ENCODE data around the gene SOBP. TPM values are rescaled to one million over a fixed set of nuclear protein-coding genes. Genes with fewer than 3 reads are reported as not detected.
"Not testable (repeated sequence)": the region's sequence is repeated elsewhere in the genome, so short reads cannot be mapped to it uniquely, and the experiment has no call there.

Gene SOBP
- total RNA-seq, 2 experiments from 2014 or later: 0.05 to 0.17 TPM

DNA sequence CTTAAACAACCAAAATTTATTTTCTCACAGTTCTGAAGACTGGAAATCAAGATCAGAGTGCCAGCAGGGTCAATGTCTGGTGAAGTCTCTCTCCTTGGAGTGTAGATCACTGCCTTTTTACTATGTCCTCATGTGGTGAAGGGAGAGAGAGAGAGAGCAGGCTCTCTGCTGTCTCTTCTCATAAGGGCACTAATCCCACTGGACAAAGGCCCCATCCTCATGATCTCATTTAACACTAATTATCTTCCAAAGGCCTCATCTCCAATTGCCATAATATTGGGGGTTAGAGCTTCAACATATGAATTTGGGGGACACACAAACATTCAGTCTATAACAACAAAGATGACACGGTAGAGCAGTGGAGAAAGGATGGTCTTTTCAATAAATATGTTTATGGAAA is 27.4 kb downstream of the SOBP start:
- DNase-seq: no peak
- ATAC-seq (ENCODE audit: poor library complexity): no peak
- no peak overlapping the region for H3K4me3 Mint-ChIP-seq
- CTCF ChIA-PET: no interaction called here
- H3K27me3 Mint-ChIP-seq: peaks cover 9% of the 10 kb centered on the region
- no peaks in the 10 kb centered on the region for H3K36me3 Mint-ChIP-seq (ENCODE audit: low read depth)
- Histone ChIP-seq H3K4me1 (ENCODE audit: insufficient read depth, low read length) (no peaks in the 10 kb centered on the region), H3K27ac (ENCODE audit: low read depth in 1 of 2, low read length in 2 of 2) (no peak overlapping the region), H3K36me3 (ENCODE audit: insufficient read depth, low read length) (no peaks in the 10 kb centered on the region), H3K4me3 (ENCODE audit: low read length) (no peak overlapping the region), H3K9me3 (ENCODE audit: control insufficient read depth in 1 of 2, insufficient read depth in 1 of 2, low read length in 2 of 2) (peaks cover 4 to 5% of the 10 kb centered on the region in 2 experiments), H3K27me3 (ENCODE audit: control insufficient read depth in 1 of 2, insufficient read depth in 2 of 2, low read length in 2 of 2) (no peaks in the 10 kb centered on the region)
- peaks cover 12% of the 10 kb centered on the region for H3K9me3 Mint-ChIP-seq
- H3K27ac Mint-ChIP-seq: no peak overlapping the region
- H3K4me1 Mint-ChIP-seq (ENCODE audit: low read depth): no peaks in the 10 kb centered on the region
- no peak for TF ChIP-seq CTCF (IDR thresholded peaks at IDR 0.05)
- intact Hi-C loops (cut with DNase I, micrococcal nuclease): no loop called here
- POLR2A ChIA-PET: no interaction called here

DNA sequence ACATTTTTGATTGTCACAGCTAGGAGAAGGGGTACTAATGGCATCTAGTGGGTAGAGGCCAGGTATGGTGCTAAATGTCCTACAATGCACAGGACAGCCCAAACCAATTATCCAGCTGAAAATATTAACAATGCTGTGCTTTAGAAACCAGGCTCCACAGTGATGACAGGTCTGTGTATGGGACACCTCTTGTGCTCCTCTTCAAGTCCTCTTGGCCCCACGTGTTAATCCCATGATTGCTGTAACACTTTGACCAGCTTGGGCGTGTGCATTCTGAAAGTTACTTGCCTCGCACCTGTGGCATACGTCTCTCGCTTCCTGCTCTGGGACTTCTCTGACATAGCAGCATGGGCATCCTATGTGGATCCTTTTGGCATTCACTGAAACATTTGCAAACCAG is 29.3 kb downstream of the SOBP start:
- POLR2A ChIA-PET; H3K4me3 ChIP-seq (ENCODE audit: low read length); H3K27me3 ChIP-seq (ENCODE audit: control insufficient read depth in 1 of 2, insufficient read depth in 2 of 2, low read length in 2 of 2): not testable (repeated sequence)

DNA sequence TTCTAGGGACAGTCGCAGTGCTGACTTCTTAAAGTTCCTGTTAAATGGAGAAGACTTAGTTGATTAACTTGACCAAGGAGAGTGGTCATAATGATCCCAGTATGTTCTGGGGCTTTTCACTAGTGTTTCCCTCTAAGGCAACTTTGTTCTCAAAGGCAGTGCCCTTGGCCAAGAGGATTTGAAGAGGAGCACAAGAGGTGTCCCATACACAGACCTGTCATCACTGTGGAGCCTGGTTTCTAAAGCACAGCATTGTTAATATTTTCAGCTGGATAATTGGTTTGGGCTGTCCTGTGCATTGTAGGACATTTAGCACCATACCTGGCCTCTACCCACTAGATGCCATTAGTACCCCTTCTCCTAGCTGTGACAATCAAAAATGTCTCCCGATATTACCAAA is 30.8 kb downstream of the SOBP start:
- DNase-seq; H3K4me1 Mint-ChIP-seq (ENCODE audit: low read depth); CTCF ChIA-PET; H3K27ac ChIP-seq (ENCODE audit: low read depth in 1 of 2, low read length in 2 of 2); H3K4me1 ChIP-seq (ENCODE audit: insufficient read depth, low read length); H3K9me3 Mint-ChIP-seq; intact Hi-C loops (cut with DNase I, micrococcal nuclease); H3K36me3 ChIP-seq (ENCODE audit: insufficient read depth, low read length); H3K4me3 Mint-ChIP-seq; H3K27me3 Mint-ChIP-seq; H3K27me3 ChIP-seq (ENCODE audit: control insufficient read depth in 1 of 2, insufficient read depth in 2 of 2, low read length in 2 of 2); H3K9me3 ChIP-seq (ENCODE audit: control insufficient read depth in 1 of 2, insufficient read depth in 1 of 2, low read length in 2 of 2); H3K36me3 Mint-ChIP-seq (ENCODE audit: low read depth); H3K27ac Mint-ChIP-seq; H3K4me3 ChIP-seq (ENCODE audit: low read length); ATAC-seq (ENCODE audit: poor library complexity); POLR2A ChIA-PET: not testable (repeated sequence)

More for the DNA sequence above, 29.3 kb downstream of the SOBP start:
- H3K9me3 ChIP-seq (ENCODE audit: control insufficient read depth in 1 of 2, insufficient read depth in 1 of 2, low read length in 2 of 2); CTCF ChIA-PET; H3K27ac Mint-ChIP-seq; H3K27me3 Mint-ChIP-seq; H3K4me1 ChIP-seq (ENCODE audit: insufficient read depth, low read length); H3K36me3 Mint-ChIP-seq (ENCODE audit: low read depth); intact Hi-C loops (cut with DNase I, micrococcal nuclease); H3K27ac ChIP-seq (ENCODE audit: low read depth in 1 of 2, low read length in 2 of 2); H3K36me3 ChIP-seq (ENCODE audit: insufficient read depth, low read length); H3K4me3 Mint-ChIP-seq; ATAC-seq (ENCODE audit: poor library complexity); DNase-seq; H3K4me1 Mint-ChIP-seq (ENCODE audit: low read depth): not testable (repeated sequence)
- H3K9me3 Mint-ChIP-seq: peaks cover 12% of the 10 kb centered on the region

DNA sequence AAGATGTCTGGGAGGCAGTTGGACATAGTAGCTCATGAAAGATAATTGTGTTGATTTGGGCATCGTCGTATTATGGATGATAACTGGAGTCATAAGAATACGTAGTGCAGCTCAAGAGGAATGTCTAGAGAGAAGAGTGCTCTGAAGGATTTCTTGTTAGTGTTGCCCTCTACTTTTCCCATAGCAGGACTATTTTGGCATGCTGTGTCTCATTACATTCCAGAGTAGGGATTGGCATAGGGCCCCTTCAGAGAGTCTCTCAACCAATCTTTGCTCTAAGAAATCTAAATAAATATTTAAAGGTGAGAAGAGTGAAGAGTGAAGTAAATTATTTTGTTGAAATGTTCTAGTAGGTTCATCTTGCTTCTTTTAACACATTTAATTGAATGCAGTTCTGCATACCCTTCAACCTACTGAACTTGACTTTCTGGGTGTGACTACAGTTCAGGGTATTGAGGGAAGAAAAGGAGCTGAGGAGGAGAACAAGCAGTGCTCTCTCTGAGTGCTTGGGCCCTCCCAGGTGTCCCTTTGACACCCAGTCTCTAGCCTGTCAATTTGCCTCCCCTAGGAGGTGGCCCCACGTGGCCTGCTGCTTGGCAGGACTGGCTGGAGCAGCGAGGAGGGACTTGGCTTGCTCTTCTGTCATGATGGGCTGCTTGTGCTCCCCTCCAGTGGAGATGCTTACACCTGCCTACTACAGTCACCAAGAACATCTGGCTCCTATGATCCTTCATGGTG is 33.3 kb downstream of the SOBP start:
- H3K27ac Mint-ChIP-seq: no peak overlapping the region
- H3K4me3 Mint-ChIP-seq: no peak overlapping the region
- Histone ChIP-seq H3K27ac (ENCODE audit: low read depth in 1 of 2, low read length in 2 of 2) (no peak overlapping the region), H3K4me3 (ENCODE audit: low read length) (no peak overlapping the region), H3K4me1 (ENCODE audit: insufficient read depth, low read length) (no peaks in the 10 kb centered on the region), H3K27me3 (ENCODE audit: control insufficient read depth in 1 of 2, insufficient read depth in 2 of 2, low read length in 2 of 2) (no peaks in the 10 kb centered on the region), H3K36me3 (ENCODE audit: insufficient read depth, low read length) (no peaks in the 10 kb centered on the region), H3K9me3 (ENCODE audit: control insufficient read depth in 1 of 2, insufficient read depth in 1 of 2, low read length in 2 of 2) (no peaks in the 10 kb centered on the region)
- intact Hi-C loops (cut with DNase I, micrococcal nuclease): no loop called here
- no peaks in the 10 kb centered on the region for H3K36me3 Mint-ChIP-seq (ENCODE audit: low read depth)
- TF ChIP-seq CTCF (IDR thresholded peaks at IDR 0.05): no peak
- no peaks in the 10 kb centered on the region for H3K9me3 Mint-ChIP-seq
- no peak for DNase-seq
- no peaks in the 10 kb centered on the region for H3K4me1 Mint-ChIP-seq (ENCODE audit: low read depth)
- H3K27me3 Mint-ChIP-seq: peaks cover 4% of the 10 kb centered on the region
- ATAC-seq (ENCODE audit: poor library complexity): no peak
- ChIA-PET POLR2A (no interaction called here), CTCF (interaction anchor here (0.6 to 0.7 kb wide), 2 partner anchors 335 to 646 kb away, joined by 3 read pairs; no protein-coding TSS in a partner anchor)
